Esophagus mucosa (tissue), 1 donor: ENCODE data around the gene OR2H1. TPM values are rescaled to one million over a fixed set of nuclear protein-coding genes. Genes with fewer than 3 reads are reported as not detected.
"Not testable (repeated sequence)": the region's sequence is repeated elsewhere in the genome, so short reads cannot be mapped to it uniquely, and the experiment has no call there.

Experiments used
- ATAC-seq: fragments of 200-7000 bp; cut with Tn5 transposase; one replicate; pipeline ENCODE4 v1.9.1; 2020
- total RNA-seq: library from RNA; stranded (reverse); gene quantifications from one replicate; pipeline ENCODE4 v1.2.4, GENCODE V29; 2023
- donor health status: DM: yes; HTN: yes; CAD: no.

Gene OR2H1
- total RNA-seq: not detected

DNA sequence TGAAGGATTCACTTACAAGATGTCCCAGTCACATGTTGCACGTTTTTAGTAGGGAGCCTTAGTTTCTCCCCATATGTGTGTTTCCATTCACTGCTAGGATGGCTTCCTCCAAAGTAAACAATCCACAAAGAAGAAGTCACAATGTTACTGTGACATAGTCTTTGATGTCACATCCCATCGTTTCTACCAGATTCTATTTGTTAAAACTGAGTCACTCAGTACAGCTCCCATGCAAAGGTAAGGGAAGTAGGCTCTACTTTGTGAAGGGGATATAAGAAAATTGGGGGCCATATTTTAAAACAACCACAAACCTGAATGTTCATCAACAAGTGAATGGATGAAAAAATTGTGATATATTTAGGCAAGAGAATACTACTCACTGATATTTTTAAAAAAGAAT, at the start of gene OR2H1, which contains the start of gene OR11A1:
Gene OR2H1 (plus strand): TSS at position 185 of the 400 bp plus-strand sequence. CDS start 4,615 bp downstream, outside the sequence.
Gene OR11A1 (minus strand): TSS at position 101 of the 400 bp plus-strand sequence. CDS start 29,430 bp downstream, outside the sequence.
- no peak for ATAC-seq

DNA sequence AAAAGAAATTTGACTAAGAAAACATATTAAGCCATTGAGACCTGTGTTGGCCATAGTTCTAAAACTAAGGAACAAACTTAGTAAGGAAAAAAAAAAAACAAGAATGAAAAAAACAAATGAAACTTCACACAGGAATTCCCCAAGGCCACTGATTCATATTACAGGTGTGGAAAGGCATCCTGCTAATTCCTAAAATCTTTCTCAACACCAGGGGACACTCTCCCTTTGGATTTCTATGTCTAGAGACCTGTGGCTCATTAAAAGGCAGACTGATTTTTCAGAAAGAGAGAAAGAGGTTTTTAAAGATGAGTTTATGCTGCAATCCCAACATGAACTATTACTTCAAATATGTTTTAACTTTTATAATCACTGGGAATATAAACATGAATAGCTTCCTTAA, 42.4 kb upstream of the OR2H1 start, which contains the start of gene OR12D1:
Gene OR12D1 (plus strand): TSS at position 341 of the 400 bp plus-strand sequence.
- no peak for ATAC-seq

DNA sequence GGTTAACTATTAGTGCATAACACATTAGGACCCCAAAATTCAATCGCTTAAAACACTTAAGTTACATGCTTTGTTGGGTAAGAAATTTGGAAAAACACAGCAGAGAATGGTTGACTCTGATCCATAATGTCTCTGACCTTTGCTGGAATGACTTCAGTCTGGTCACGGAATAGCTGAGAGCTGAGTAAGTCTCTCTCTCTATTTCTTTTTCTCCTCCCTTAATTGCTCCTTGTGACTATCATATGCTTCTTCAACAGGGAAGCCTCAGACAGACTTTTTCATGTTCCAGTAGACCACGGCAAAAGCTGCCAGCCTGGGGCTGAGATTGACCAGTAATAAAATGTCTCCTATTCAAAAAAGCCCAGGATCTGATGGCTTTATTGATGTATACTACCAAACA, 37.4 kb upstream of the OR2H1 start:
- no peak for ATAC-seq

DNA sequence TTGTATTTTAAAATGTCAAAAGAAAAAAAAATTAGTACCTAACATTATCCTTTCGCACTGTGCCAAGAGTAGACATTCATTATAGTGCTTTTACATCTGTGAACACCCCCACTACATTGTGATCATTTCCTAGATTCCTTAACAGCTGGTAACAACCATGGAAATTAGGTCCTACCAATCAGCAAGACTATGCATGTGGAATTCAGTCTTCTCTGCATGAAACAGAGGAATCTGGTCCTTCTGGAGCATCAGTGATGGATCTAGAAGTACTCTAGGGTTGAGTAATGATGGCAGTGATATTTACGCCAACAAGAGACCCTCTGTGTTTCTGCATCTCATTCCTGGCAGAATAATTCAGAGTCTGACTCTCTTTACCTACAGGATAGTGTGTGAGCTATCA, 32.8 kb upstream of the OR2H1 start:
- no peak for ATAC-seq

DNA sequence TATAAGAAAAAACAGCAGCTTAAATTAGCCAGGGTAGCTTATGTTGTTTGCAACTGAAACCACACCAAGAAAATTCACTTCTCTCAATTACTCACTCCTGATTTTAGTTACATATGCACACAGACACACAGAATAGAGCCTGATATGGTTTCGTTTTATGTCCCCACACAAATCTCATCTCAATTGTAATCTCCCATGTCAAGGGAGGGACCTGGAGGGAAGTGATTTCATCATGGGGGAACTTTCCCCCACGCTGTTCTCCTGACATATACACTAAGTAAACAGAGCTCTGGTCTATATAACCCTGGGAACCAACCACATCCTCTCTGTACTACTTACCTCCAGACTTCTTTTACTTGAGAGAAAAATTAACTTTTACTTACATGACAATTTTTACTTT, 32.4 kb upstream of the OR2H1 start:
- no peak for ATAC-seq

DNA sequence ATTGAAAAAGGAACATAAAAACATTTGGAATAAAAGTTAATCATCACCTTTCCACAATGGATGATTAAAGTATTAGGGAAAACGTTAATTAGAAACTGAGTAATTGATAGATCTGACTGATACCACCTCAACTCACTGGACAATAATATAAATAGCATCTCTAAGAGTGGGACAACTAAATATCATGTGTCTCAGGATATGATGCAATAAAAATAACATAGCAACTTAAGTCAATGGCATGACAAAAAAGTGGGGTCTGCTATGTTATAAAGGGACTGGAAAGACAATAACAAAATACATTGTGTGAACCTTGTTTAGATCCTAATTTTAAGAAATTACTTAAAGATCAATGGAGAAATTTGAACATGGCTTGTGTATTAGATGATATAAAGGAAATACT, 31.9 kb upstream of the OR2H1 start:
- no peak for ATAC-seq

DNA sequence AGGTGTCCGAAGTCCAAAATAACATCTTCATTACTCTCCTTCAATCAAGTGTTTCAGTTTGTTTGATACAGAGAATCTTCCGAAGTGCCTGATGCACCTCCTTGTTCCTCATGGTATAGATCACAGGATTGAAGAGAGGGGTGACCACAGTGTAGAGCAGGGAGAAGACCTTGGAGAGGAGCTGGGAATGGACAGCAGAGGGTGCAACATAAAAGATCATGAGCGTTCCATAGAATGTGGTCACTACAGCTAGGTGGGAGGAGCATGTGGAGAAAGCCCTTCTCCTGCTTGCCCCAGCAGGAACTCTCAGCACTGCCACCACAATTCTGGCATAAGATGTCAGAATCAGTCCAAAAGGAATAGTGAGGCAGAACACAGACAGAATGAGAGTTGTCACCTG, 30.3 kb upstream of the OR2H1 start:
- ATAC-seq: no peak

DNA sequence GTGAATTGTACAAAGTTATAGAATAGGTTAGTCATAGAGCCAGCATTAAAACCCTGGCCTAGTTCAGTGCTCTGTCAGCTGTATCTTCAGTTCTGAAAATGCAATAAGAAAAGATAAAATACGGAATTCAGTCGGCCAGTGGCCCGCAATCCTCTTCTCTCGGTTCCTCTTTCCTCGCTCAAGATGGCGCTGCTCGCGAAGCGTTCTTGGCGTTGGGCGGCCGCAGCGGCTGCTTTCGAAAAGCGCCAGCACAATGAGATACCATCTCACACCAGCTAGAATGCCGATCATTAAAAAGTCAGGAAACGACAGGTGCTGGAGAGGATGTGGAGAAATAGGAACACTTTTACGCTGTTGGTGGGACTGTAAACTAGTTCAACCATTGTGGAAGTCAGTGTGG, 20.2 kb upstream of the OR2H1 start:
- ATAC-seq: not testable (repeated sequence)

DNA sequence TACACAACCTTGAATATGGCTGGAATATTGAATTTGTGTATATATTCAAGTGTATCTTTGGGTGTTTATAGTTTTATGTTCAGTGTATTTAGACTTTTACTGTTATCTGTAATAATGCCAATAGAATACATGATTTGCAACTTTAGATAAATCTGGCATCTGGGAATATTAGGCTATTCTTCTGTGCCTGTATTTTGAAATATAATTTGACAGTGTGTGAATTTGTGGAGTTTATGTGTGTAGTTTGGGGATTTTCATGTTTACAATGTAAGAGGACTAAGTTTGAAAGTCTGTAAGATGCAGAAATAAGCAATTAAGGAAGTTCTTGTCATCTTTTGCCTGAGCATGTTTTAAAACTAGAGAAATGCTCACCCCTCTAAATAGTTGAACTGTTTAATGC, 17.9 kb upstream of the OR2H1 start, which contains the start of gene OR10C1:
Gene OR10C1 (plus strand): TSS at position 301 of the 400 bp plus-strand sequence. CDS start 710 bp downstream, outside the sequence.
- no peak for ATAC-seq

DNA sequence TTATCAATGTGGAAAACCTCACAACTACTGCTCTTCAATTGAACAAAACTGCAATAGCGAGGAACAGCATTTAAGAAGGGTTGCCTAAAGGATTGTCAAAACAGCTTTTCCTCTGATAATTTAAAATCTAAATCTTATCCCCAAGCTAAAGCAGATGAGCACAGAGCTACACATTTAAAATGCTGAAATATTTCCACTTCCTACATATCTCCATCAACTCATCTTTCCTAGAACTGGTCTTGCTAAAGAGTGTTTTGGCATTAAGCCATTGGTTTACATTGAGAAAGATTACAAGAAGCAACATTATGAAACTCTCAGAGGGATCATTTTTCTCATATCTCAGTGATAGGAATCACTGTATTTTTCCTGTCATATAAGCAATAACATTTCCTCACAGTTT, 14.2 kb upstream of the OR2H1 start:
- no peak for ATAC-seq

DNA sequence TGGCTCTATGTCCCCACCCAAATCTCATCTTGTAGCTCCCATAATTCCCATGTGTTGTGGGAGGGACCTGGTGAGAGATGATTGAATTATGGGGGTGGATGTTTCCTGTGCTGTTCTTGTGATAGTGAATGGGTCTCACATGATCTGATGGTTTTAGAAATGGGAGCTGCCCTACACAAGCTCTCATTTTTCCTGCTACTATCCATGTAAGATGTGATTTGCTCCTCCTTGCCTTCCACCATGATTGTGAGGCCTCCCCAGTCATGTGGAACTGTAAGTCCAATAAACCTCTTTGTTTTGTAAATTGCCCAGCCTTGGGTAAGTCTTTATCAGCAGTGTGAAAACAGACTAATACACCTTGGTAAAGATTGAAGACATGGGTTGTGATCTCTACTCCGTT, 12.9 kb upstream of the OR2H1 start:
- ATAC-seq: not testable (repeated sequence)

DNA sequence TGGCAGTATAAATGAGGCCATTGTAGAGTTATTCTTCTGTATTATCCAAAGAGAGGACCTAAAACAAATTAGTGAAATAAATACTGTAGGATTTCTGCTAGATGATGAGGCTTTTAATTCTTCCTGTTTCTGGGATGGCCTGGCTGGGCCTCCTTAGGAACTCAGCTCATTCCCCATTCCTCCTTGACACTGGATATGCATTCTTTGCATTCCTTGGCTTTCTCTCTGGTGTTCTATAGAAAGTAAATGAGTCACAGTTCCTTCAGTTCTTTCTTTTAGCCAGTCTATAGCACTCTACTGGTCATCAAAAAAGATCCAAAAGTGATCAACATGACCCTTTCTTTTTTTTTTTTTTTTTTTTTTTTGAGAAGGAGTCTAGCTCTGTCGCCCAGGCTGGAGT, 9.3 kb upstream of the OR2H1 start:
- no peak for ATAC-seq

DNA sequence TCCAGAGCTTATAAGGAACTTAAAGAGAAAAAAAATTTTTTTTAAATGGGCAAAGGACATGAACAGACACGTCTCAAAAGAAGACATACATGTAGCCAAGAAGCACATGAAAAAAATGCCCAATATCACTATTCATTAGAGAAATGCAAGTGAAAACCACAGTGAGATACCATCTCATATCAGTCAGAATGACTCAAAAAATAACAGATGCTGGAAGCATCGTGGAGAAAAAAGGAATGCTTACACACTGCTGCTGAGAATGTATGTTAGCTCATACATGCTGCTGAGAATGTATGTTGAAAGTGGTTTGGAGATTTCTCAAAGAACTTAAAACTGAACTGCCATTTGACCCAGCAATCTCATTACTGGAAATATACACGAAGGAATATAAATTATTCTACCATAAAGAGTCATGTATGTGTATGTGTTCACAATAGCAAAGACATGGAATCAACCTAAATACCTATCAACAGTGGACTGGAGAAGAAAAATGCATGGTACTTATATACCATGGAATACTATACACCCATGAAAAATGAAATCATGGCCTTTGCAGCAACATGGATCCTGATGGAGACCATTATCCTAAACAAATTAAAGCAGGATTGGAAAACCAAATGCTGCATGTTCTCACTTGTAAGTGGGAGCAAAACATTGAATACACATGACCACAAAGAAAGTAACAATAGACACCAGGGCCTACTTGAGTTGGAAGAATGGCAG, 5.3 kb upstream of the OR2H1 start:
- ATAC-seq: no peak

DNA sequence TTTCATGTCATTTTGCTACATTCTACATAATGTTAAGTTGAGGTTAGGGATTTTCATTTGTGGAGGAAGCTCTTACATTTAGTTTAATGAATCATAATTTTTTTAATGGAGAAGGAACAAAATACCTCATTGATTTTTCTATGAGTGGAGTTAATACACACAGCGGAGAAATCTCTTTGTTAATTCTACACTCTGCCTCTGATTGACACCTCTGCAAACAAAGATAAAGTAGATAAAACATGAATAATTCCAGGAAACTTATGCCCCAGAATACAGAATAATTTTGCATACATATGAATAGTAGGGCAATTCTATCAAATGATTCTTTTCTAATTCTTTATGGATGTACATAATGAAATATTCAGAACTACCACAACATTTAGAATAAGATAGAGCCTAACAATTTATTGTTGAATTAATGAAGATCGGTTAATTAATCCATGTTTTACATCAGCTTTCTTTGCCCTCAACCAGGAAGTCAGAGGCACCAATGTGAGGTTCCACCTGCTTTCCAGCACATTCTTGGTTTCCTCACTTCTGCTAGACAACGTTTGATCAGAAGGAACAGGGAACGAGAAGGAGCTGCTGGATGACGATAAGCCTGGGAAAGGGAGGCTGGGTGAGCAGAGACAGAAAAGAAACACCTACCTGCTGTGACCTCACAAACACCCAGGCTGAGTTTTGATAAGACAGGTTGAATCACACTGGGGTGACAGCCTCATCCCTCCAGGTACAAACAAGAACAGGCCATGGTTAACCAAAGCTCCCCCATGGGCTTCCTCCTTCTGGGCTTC, 4.3 kb downstream of the OR2H1 start:
- no peak for ATAC-seq

DNA sequence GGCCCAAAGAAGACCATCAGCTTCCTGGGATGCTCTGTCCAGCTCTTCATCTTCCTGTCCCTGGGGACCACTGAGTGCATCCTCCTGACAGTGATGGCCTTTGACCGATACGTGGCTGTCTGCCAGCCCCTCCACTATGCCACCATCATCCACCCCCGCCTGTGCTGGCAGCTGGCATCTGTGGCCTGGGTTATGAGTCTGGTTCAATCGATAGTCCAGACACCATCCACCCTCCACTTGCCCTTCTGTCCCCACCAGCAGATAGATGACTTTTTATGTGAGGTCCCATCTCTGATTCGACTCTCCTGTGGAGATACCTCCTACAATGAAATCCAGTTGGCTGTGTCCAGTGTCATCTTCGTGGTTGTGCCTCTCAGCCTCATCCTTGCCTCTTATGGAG, 5.1 kb downstream of the OR2H1 start:
- ATAC-seq: no peak

DNA sequence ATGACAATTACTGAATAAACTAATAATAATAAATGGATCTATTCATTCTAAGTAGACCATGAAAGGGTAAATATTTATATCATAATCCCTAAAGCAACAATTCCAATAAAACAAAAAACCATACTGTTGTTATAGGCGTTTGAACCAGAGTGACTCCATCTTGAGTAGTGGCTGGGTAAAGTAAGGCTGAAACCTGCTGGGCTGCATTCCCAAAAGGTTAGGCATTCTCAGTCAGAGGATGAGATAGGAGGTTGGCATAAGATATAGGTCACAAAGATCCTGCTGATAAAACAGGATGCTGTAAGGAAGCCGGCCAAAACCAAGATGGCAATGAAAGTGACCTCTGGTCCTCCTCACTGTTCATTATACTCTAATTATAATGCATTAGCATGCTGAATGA, 8.3 kb downstream of the OR2H1 start:
- no peak for ATAC-seq

DNA sequence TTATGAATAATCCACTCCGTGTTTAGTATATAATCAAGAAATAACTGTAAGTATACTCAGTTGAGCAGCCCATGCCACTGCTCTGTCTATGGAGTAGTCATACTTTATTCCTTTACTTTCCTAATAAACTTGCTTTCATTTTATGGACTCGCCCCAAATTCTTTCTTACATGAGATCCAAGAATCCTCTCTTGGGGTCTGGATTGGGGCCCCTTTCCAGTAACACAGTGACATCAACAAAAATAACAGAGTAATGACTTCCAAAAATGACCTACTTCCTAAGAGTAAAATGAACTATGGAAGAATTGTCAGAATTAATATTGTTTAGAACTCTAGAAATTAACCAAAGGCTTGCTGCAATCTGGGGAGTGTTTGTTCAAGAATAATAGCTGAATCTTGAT, 8.8 kb downstream of the OR2H1 start:
- no peak for ATAC-seq

DNA sequence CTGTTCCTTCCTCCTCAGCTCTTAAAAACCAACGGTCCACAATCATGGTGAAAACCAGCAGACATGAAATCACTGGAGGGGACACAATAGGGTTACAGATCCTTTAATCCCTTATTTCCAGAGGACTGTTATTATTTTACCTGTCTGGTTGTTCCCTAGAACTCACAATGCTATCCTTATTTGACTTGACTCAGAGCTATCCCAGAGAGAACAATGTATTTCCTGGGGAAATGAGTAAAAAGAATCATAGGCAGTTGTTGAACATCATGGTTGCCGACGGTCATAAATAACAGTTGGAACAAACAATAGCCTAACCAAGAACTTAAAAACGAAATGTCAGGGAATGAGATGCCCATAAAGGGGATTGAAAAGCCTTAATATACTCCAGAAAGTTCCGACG, 9.3 kb downstream of the OR2H1 start:
- no peak for ATAC-seq

DNA sequence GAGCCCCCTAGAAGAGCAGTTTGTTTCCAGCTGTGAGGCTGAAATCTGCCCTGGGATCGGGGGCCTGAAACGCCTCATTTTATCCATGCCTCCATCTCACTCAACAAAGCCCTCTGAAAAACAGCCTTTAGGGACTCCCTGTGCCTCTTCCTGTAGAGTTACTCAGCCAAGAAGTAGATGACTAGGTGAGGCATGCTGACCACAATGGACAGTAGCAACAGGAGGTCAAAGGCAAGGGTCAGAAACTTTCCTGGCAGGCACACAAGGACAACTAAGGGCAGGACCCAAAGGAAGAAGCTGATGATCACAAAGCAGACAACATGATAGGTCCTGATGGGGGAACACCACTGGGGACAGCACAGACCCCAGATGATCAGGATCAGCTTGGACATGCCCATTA, 18.0 kb downstream of the OR2H1 start:
- no peak for ATAC-seq

DNA sequence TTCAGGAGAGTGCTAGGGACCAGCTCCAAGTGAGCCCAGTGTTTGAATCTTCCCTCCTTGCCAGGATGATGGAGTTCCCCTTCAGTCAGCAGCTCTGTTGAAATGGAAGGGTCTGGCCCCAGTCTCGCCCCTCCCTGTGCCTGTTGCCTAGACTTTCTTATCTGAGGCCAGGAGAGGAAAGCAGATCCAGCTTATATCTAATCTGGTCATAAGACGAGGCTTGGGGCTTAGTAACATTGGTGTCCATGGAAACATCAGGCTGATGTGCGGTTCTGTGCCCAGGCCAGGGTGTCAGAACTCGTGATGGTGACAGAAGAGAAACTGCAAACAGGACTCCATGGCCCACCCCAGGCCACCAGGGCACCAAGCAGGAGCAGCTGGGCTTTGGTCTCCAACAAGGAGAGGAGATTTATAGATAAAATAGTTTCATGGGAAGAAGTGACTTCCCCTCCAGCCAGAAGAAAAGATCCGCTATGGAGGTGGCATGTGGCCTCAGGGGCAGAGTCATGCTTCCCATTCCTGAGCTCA, 21.0 kb downstream of the OR2H1 start:
- ATAC-seq: no peak

DNA sequence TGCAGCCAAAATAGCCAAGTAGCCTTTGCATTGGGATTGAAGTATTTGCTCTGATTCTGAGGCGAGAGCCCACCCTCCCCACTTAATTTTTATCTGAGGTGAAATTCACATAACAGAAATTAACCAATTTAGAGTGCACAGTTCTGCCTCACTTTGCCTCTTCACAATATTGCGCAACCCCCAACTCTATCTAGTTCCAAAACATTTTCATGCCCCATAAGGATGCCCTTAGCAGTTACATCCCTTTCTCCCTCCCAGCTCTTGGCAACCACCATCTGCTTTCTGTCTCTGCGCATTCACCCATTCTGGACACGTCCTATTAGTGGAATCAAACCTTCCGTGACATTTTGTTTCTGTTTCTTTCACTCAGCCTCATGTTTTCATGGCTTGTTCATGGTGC, 21.8 kb downstream of the OR2H1 start:
- ATAC-seq: no peak

DNA sequence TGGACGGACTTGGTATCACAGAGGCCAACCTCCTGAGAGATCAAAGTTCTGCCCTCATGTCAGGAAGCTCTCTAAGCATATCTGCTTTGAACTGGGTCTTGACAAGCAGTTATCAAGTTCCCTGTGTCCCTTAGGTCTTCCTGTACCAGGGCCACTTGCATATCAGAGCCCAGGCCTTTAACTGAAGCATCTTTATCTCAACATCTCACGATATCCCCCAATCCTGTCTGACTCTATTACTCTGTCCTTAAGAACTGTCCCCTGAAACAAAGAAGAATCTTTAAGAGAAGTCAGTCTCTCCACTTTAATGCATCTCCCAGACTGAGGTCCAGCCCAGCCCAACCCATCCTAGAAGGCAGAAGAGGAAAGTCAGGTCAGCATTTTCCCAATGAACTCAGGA, 22.6 kb downstream of the OR2H1 start:
- no peak for ATAC-seq

DNA sequence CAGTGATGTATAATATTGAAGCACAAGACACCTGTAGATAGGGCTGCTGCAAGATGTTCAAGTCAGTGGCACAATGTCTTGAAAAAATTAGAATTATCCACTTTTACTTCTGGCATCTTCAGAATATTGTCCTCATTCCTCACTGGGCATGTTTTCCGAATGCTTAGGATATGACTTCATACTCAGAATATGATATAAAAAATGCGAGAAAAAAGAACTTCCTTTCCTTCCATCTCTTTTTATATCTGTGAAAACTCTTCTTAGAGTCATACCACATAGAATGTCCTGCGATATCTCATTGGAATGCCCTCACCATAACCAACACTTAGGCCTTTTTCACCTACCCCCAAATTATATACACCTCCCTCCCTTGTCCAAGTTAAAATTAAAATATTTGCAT, 26.2 kb downstream of the OR2H1 start:
- ATAC-seq: no peak

DNA sequence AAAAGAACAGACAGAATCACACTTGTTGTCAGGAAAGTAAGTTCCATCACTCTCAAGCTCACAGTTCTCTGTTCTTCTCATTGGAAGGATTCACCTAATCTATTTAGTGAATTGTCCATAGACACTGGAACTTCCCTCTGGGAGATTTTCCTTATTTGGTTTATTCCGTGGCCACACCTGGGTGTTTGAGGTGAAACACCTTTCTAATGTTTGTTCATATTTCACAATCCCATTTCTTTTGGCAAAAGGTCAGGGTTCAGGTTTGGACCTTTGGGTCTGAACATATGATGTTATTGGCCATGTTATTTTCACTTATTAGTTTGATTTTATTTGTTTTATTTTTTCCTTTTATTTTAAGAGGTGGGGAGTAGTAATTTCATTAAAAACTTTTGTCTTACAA, 26.8 kb downstream of the OR2H1 start:
- ATAC-seq: no peak
